Activated B cell treated with CpG ODN at 0.5 μM for 24 hours (primary cell): ENCODE results near the gene HPSE2. TPM values are rescaled to one million over a fixed set of nuclear protein-coding genes. Genes with fewer than 3 reads are reported as not detected.

ENCODE experiments used
- ATAC-seq: fragments of 200-7000 bp; cut with Tn5 transposase; one replicate; pipeline ENCODE4 v1.10.0; 2021; ENCODE audit warnings: low read depth, mild to moderate bottlenecking, moderate library complexity
- CTCF ChIA-PET: fragments of 350-600 bp; sonication (Branson Sonifier 250); formaldehyde crosslinking; loops from one replicate; lab custom pipeline; 2021; ENCODE audit warnings: antibody characterized with exemption; lab: Charles Lee
- POLR2A ChIA-PET: fragments of 350-600 bp; sonication (Branson Sonifier 250); formaldehyde crosslinking; loops from one replicate; lab custom pipeline; 2021; ENCODE audit warnings: antibody characterized with exemption; lab: Charles Lee
- DNase-seq: peaks from one replicate; pipeline ENCODE4 v3.0.0; 2022
- H3K27ac Mint-ChIP-seq: one replicate; pipeline ENCODE4 v1.8.0; 2020; ENCODE audit warnings: mixed read lengths
- H3K27me3 Mint-ChIP-seq: one replicate; pipeline ENCODE4 v1.8.0; 2021; ENCODE audit warnings: mixed read lengths
- H3K36me3 Mint-ChIP-seq: one replicate; pipeline ENCODE4 v1.8.0; 2021; ENCODE audit warnings: low read depth, mixed read lengths
- H3K4me1 Mint-ChIP-seq: one replicate; pipeline ENCODE4 v1.8.0; 2021; ENCODE audit warnings: mixed read lengths
- H3K4me3 Mint-ChIP-seq: one replicate; pipeline ENCODE4 v1.8.0; 2020; ENCODE audit warnings: mild to moderate bottlenecking, mixed read lengths
- H3K9me3 Mint-ChIP-seq: one replicate; pipeline ENCODE4 v1.8.0; 2020; ENCODE audit warnings: mixed read lengths
- CTCF ChIP-seq: fragments of 200-600 bp; IDR thresholded peaks from one replicate; pipeline ENCODE4 v1.8.0; 2022; ENCODE audit warnings: antibody characterized with exemption, mild to moderate bottlenecking
- intact Hi-C: fragments of 100-400 bp; cut with micrococcal nuclease; formaldehyde crosslinking; loops from one replicate; pipeline ENCODE4 v1.15.1; 2024
- total RNA-seq: library from RNA; stranded (reverse); gene quantifications from 2 replicates; pipeline ENCODE4 v1.2.3, GENCODE V29; 2022

Gene HPSE2
- total RNA-seq, 1 donor from 2014 or later, result not detected

GRCh38 chr10:99042051-99042771 lies 193.4 kb downstream of the HPSE2 start:
- no peak for ATAC-seq

DNA sequence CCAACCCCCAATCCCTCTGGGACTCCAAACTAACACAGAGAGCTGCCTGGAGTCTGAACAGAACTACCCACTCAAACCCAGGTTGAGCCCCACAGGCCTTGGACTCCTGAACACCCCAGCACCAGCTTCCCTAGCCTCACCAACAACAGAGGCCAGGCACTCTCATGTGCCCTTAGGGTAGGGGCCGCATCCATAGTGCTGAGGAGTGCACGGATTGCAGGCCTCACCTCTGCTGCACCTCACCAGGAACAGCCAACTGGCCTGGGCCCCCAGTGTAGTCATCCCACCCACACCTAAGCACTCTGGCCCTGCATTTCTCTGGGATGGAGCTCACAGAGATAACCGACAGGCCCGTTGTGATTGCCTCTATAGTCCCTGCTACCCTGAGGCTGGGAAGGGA lies 194.2 kb downstream of the HPSE2 start:
- H3K27ac Mint-ChIP-seq, result no peak overlapping the region
- H3K9me3 Mint-ChIP-seq, result peaks cover 18% of the 10 kb centered on the region

More at GRCh38 chr10:99042051-99042771, 193.4 kb downstream of the HPSE2 start:
- H3K36me3 Mint-ChIP-seq, result peaks cover 2% of the 10 kb centered on the region
- no peak for TF ChIP-seq CTCF
- POLR2A ChIA-PET, result no interaction called here
- H3K9me3 Mint-ChIP-seq, result peaks cover 21% of the 10 kb centered on the region
- no peak overlapping the region for H3K27ac Mint-ChIP-seq
- CTCF ChIA-PET, result no interaction called here
- no peak for DNase-seq
- H3K27me3 Mint-ChIP-seq, result no peaks in the 10 kb centered on the region
- no peak overlapping the region for H3K4me3 Mint-ChIP-seq
- intact Hi-C loops, result no loop called here
- H3K4me1 Mint-ChIP-seq, result no peaks in the 10 kb centered on the region

DNA sequence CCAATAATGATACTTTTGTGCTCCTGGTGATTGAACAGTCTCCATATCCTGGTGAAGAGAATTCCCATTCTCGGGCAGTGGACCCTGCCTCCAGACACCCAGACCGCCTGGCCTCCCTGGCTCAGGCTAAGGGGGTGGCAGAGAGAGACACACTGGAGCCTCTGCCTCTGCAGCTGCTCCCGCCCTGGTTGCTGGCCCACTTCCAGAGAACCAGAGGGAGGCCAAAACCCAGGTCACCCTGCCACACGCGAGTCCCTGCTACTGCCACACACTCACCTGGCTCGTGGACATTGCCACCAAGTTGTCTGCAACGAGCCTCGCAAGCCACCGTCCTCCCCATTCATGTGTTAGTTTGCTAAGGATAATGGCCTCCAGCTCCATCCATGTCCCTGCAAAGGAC lies 221.8 kb downstream of the HPSE2 start:
- intact Hi-C loops, result no loop called here
- no peak for DNase-seq
- POLR2A ChIA-PET, result no interaction called here
- Mint-ChIP-seq H3K27me3 (peaks cover 2% of the 10 kb centered on the region), H3K4me1 (no peaks in the 10 kb centered on the region), H3K9me3 (no peaks in the 10 kb centered on the region), H3K27ac (no peak overlapping the region), H3K36me3 (no peaks in the 10 kb centered on the region), H3K4me3 (no peak overlapping the region)
- ATAC-seq, result no peak
- CTCF ChIA-PET, result no interaction called here
- TF ChIP-seq CTCF, result no peak

More for the DNA sequence above, 194.2 kb downstream of the HPSE2 start:
- intact Hi-C loops, result no loop called here
- ATAC-seq, result no peak
- ChIA-PET POLR2A (no interaction called here), CTCF (no interaction called here)
- peaks cover 2% of the 10 kb centered on the region for H3K36me3 Mint-ChIP-seq
- H3K4me3 Mint-ChIP-seq, result no peak overlapping the region
- no peak for TF ChIP-seq CTCF
- DNase-seq, result no peak
- H3K4me1 Mint-ChIP-seq, result no peaks in the 10 kb centered on the region
- H3K27me3 Mint-ChIP-seq, result no peaks in the 10 kb centered on the region

- H3K36me3 Mint-ChIP-seq, result no peaks in the 10 kb centered on the region
- peaks cover 5% of the 10 kb centered on the region for H3K9me3 Mint-ChIP-seq
Observed at GRCh38 chr10:99010286-99010685, 225.4 kb downstream of the HPSE2 start.

GRCh38 chr10:99008054-99008453 lies 227.6 kb downstream of the HPSE2 start:
- Mint-ChIP-seq H3K27ac (no peak overlapping the region), H3K36me3 (peaks cover 2% of the 10 kb centered on the region), H3K9me3 (peaks cover 20% of the 10 kb centered on the region), H3K4me1 (no peaks in the 10 kb centered on the region), H3K27me3 (peaks cover 5% of the 10 kb centered on the region), H3K4me3 (no peak overlapping the region)
- DNase-seq, result no peak
- no peak for ATAC-seq
- CTCF ChIA-PET, result no interaction called here
- intact Hi-C loops, result no loop called here
- no peak for TF ChIP-seq CTCF
- POLR2A ChIA-PET, result no interaction called here

More at GRCh38 chr10:99010286-99010685, 225.4 kb downstream of the HPSE2 start:
- H3K4me3 Mint-ChIP-seq, result no peak overlapping the region
- H3K27me3 Mint-ChIP-seq, result peaks cover 5% of the 10 kb centered on the region
- intact Hi-C loops, result no loop called here
- ChIA-PET CTCF (no interaction called here), POLR2A (no interaction called here)
- ATAC-seq, result no peak
- no peaks in the 10 kb centered on the region for H3K4me1 Mint-ChIP-seq
- DNase-seq, result no peak
- H3K27ac Mint-ChIP-seq, result no peak overlapping the region
- no peak for TF ChIP-seq CTCF
